Neuronal stem cell (in vitro differentiated cells): ENCODE data around the gene GSG1L2. TPM values are rescaled to one million over a fixed set of nuclear protein-coding genes. Genes with fewer than 3 reads are reported as not detected.

ENCODE experiments used
- DNase-seq: peaks from one replicate; pipeline ENCODE4 v3.0.0-alpha.2; 2013; ENCODE audit warnings: low spot score
- H2AFZ ChIP-seq: one replicate; pipeline ENCODE4 v1.6.1; 2013; ENCODE audit warnings: mild to moderate bottlenecking, low read length, inconsistent platforms
- H2AK5ac ChIP-seq: 2 replicates; pipeline ENCODE4 v1.6.1; 2013; ENCODE audit warnings: low read depth, mild to moderate bottlenecking, inconsistent platforms, low read length, moderate library complexity, mixed read lengths
- H2BK120ac ChIP-seq: 2 replicates; pipeline ENCODE4 v1.6.1; 2013; ENCODE audit warnings: low read depth, mild to moderate bottlenecking, inconsistent platforms, low read length, moderate library complexity, mixed read lengths
- H2BK12ac ChIP-seq: one replicate; pipeline ENCODE4 v1.6.1; 2013; ENCODE audit warnings: low read length, inconsistent platforms
- H2BK15ac ChIP-seq: 2 replicates; pipeline ENCODE4 v1.6.1; 2013; ENCODE audit warnings: mild to moderate bottlenecking, low read length, inconsistent platforms, mixed read lengths
- H2BK5ac ChIP-seq: one replicate; pipeline ENCODE4 v1.6.1; 2013; ENCODE audit warnings: inconsistent platforms, mild to moderate bottlenecking, low read length, moderate library complexity
- H3K14ac ChIP-seq: one replicate; pipeline ENCODE4 v1.6.1; 2013; ENCODE audit warnings: low read length, inconsistent platforms
- H3K18ac ChIP-seq: 2 replicates; pipeline ENCODE4 v1.6.1; 2013; ENCODE audit warnings: low read length, inconsistent platforms
- H3K23ac ChIP-seq: 2 replicates; pipeline ENCODE4 v1.6.1; 2013; ENCODE audit warnings: low read depth, mild to moderate bottlenecking, mixed read lengths, low read length, inconsistent platforms; ENCODE audit not compliant: poor library complexity
- H3K27ac ChIP-seq: replicated peaks from 3 replicates; pipeline ENCODE4 v1.5.1; 2013; ENCODE audit warnings: low read length, inconsistent platforms
- H3K27me3 ChIP-seq, 3 experiments: 2 replicates each; pipeline ENCODE4 v1.6.1; 2013; ENCODE audit warnings: low read length in 3 of 3, mild to moderate bottlenecking in 2 of 3, inconsistent platforms in 1 of 3, low read depth in 1 of 3, mixed read lengths in 1 of 3, moderate library complexity in 1 of 3; ENCODE audit not compliant: control insufficient read depth in 3 of 3, insufficient read depth in 3 of 3
- H3K36me3 ChIP-seq, 2 donors: replicated peaks in 1 of 2; 2 replicates each; pipeline ENCODE4 v1.6.1; 2013; ENCODE audit warnings: low read length in 2 of 2; ENCODE audit not compliant: control insufficient read depth in 2 of 2, insufficient read depth in 2 of 2
- H3K4ac ChIP-seq: 2 replicates; pipeline ENCODE4 v1.6.1; 2013; ENCODE audit warnings: inconsistent platforms, mild to moderate bottlenecking, low read length, moderate library complexity
- H3K4me1 ChIP-seq, 2 donors: 1 replicate in 1 of 2; 2 replicates in 1 of 2; pipeline ENCODE4 v1.6.1; 2013; ENCODE audit warnings: low read length in 2 of 2, low read depth in 1 of 2; ENCODE audit not compliant: control insufficient read depth in 2 of 2, insufficient read depth in 1 of 2
- H3K4me2 ChIP-seq: one replicate; pipeline ENCODE4 v1.6.1; 2013; ENCODE audit warnings: mild to moderate bottlenecking, low read length, inconsistent platforms; ENCODE audit not compliant: insufficient read depth, poor library complexity, severe bottlenecking
- H3K4me3 ChIP-seq, 2 donors: 2 replicates each; pipeline ENCODE4 v1.5.1; 2013; ENCODE audit warnings: low read length in 2 of 2, mild to moderate bottlenecking in 2 of 2, inconsistent platforms in 1 of 2, moderate library complexity in 1 of 2
- H3K79me1 ChIP-seq: one replicate; pipeline ENCODE4 v1.6.1; 2013; ENCODE audit warnings: low read depth, mild to moderate bottlenecking, inconsistent platforms, low read length, moderate library complexity
- H3K9ac ChIP-seq: one replicate; pipeline ENCODE4 v1.6.1; 2013; ENCODE audit warnings: mild to moderate bottlenecking, low read depth, low read length, inconsistent platforms; ENCODE audit not compliant: poor library complexity
- H3K9me3 ChIP-seq, 2 donors: replicated peaks in 1 of 2; 2 replicates each; pipeline versions ENCODE3 to v1.6.1; 2013; ENCODE audit warnings: low read length in 2 of 2, mild to moderate bottlenecking in 2 of 2, inconsistent platforms in 1 of 2, low read depth in 1 of 2, mixed read lengths in 1 of 2, moderate library complexity in 1 of 2; ENCODE audit not compliant: control insufficient read depth in 2 of 2, insufficient read depth in 1 of 2
- H4K8ac ChIP-seq: one replicate; pipeline ENCODE4 v1.6.1; 2013; ENCODE audit warnings: low read depth, mild to moderate bottlenecking, inconsistent platforms, low read length, moderate library complexity
- H4K91ac ChIP-seq: one replicate; pipeline ENCODE4 v1.6.1; 2013; ENCODE audit warnings: low read length, low read depth, mild to moderate bottlenecking, inconsistent platforms; ENCODE audit not compliant: poor library complexity
- WGBS, 2 donors: extraction: QIAGEN DNeasy Blood & Tissue Kit; methylation state at CpG; one replicate each; pipeline ENCODE4 v1.1.7; 2013; ENCODE audit warnings: missing lambda C conversion rate in 2 of 2, mixed read lengths in 1 of 2; ENCODE audit not compliant: insufficient read length in 2 of 2, insufficient replicate concordance in 1 of 2; ENCODE audit errors: extremely low coverage in 2 of 2; 5-methylcytosine and 5-hydroxymethylcytosine counted together
- polyA plus RNA-seq, 2 experiments: library from polyadenylated mRNA; stranded (reverse); fragments of 200-250 nt; gene quantifications; one replicate each; pipeline ENCODE4 v1.2.3, GENCODE V29; 2013

The GSG1L2 gene
- polyA plus RNA-seq (2013, experiment 1 of 2), result not detected
- not detected for polyA plus RNA-seq (2013, experiment 2 of 2)

GRCh38 chr17:9821921-9822320, at the start of gene GSG1L2:
Gene GSG1L2 (minus strand): TSS chr17:9822079. CDS start chr17:9822071, 8 bp downstream.
- WGBS, 2 donors, result no CpG with 5 or more reads among the region's 15 CpGs
- Histone ChIP-seq H3K27me3 (no peaks in the 10 kb centered on the region), H3K14ac (peak within 1 kb of the TSS; percentile 77)

GRCh38 chr17:9868552-9868951, 46.7 kb upstream of the GSG1L2 start:
- H2BK15ac ChIP-seq, result no peak overlapping the region
- no peak overlapping the region for H4K8ac ChIP-seq
- H3K27ac ChIP-seq, result no peak overlapping the region
- DNase-seq, result no peak
- no peaks in the 10 kb centered on the region for H3K79me1 ChIP-seq
- no peak overlapping the region for H3K23ac ChIP-seq
- no peaks in the 10 kb centered on the region for H3K9me3 ChIP-seq
- H3K18ac ChIP-seq, result no peak overlapping the region
- H3K4me1 ChIP-seq, result no peaks in the 10 kb centered on the region
- H2BK5ac ChIP-seq, result no peak overlapping the region
- no peak overlapping the region for H2AFZ ChIP-seq
- no peak overlapping the region for H2BK12ac ChIP-seq
- H2BK120ac ChIP-seq, result no peak overlapping the region
- no peak overlapping the region for H3K4me3 ChIP-seq
- no peaks in the 10 kb centered on the region for H3K27me3 ChIP-seq
- no peak overlapping the region for H2AK5ac ChIP-seq
- H3K9ac ChIP-seq, result no peak overlapping the region
- H3K14ac ChIP-seq, result no peak overlapping the region
- H4K91ac ChIP-seq, result no peak overlapping the region
- H3K4ac ChIP-seq, result no peak overlapping the region
- H3K4me2 ChIP-seq, result no peak overlapping the region
- WGBS, 2 donors, result no CpG with 5 or more reads among the region's 3 CpGs
- no peaks in the 10 kb centered on the region for H3K36me3 ChIP-seq

More at GRCh38 chr17:9821921-9822320, at the start of gene GSG1L2:
- H4K91ac ChIP-seq, result peak within 1 kb of the TSS; percentile 43
- H3K4me2 ChIP-seq, result no peak within 1 kb of the TSS
- peak within 1 kb of the TSS; percentile 40 for H3K9ac ChIP-seq
- H3K27ac ChIP-seq, result no peak within 1 kb of the TSS
- peak within 1 kb of the TSS; percentile 90 for H3K23ac ChIP-seq
- H3K9me3 ChIP-seq, result no peaks in the 10 kb centered on the region
- no peak for DNase-seq
- H3K36me3 ChIP-seq, result no peaks in the 10 kb centered on the region
- no peak within 1 kb of the TSS for H3K4me3 ChIP-seq
- peak within 1 kb of the TSS; percentile 99 for H4K8ac ChIP-seq
- H2AK5ac ChIP-seq, result peak within 1 kb of the TSS; percentile 82
- peaks cover 0 to 2% of the 10 kb centered on the region in 2 donors for H3K4me1 ChIP-seq
- no peak within 1 kb of the TSS for H2AFZ ChIP-seq
- peak within 1 kb of the TSS; percentile 77 for H2BK15ac ChIP-seq
- no peak within 1 kb of the TSS for H2BK120ac ChIP-seq
- H3K18ac ChIP-seq, result peak within 1 kb of the TSS; percentile 80
- no peaks in the 10 kb centered on the region for H3K79me1 ChIP-seq
- H2BK12ac ChIP-seq, result no peak within 1 kb of the TSS
- H3K4ac ChIP-seq, result no peak within 1 kb of the TSS
- H2BK5ac ChIP-seq, result no peak within 1 kb of the TSS

- H3K27me3 ChIP-seq, result no peaks in the 10 kb centered on the region
- no peak overlapping the region for H3K23ac ChIP-seq
- no peak overlapping the region for H3K18ac ChIP-seq
- DNase-seq, result no peak
- no peak overlapping the region for H4K91ac ChIP-seq
- no peaks in the 10 kb centered on the region for H3K79me1 ChIP-seq
- no peak overlapping the region for H2AFZ ChIP-seq
- no peak overlapping the region for H2BK15ac ChIP-seq
- no peaks in the 10 kb centered on the region for H3K36me3 ChIP-seq
- H2AK5ac ChIP-seq, result no peak overlapping the region
- H3K9ac ChIP-seq, result no peak overlapping the region
- no peak overlapping the region for H2BK120ac ChIP-seq
- no peak overlapping the region for H3K4me3 ChIP-seq
- no peak overlapping the region for H2BK12ac ChIP-seq
- H3K4me2 ChIP-seq, result no peak overlapping the region
- no peak overlapping the region for H3K14ac ChIP-seq
- no peak overlapping the region for H4K8ac ChIP-seq
- no peak overlapping the region for H3K4ac ChIP-seq
- H2BK5ac ChIP-seq, result no peak overlapping the region
- H3K4me1 ChIP-seq, result no peaks in the 10 kb centered on the region
- WGBS, 2 donors, result no CpG with 5 or more reads among the region's 1 CpG
- no peaks in the 10 kb centered on the region for H3K9me3 ChIP-seq
- H3K27ac ChIP-seq, result no peak overlapping the region
Observed at GRCh38 chr17:9865586-9865985, 43.7 kb upstream of the GSG1L2 start.

- no peak overlapping the region for H3K27ac ChIP-seq
- peaks cover 0 to 1% of the 10 kb centered on the region in 2 donors for H3K9me3 ChIP-seq
- no peak overlapping the region for H4K91ac ChIP-seq
- no peak overlapping the region for H3K4me2 ChIP-seq
- H3K36me3 ChIP-seq, result no peaks in the 10 kb centered on the region
- H3K4ac ChIP-seq, result no peak overlapping the region
- no peak overlapping the region for H2AFZ ChIP-seq
- H2BK120ac ChIP-seq, result no peak overlapping the region
- peak overlapping the region in 1 of 2 donors; percentile 5 for H3K4me3 ChIP-seq
- H3K4me1 ChIP-seq, result no peaks in the 10 kb centered on the region
- no peak for DNase-seq
- no peak overlapping the region for H3K18ac ChIP-seq
- no peak overlapping the region for H2AK5ac ChIP-seq
- no peak overlapping the region for H4K8ac ChIP-seq
- no peak overlapping the region for H3K14ac ChIP-seq
- no peak overlapping the region for H2BK12ac ChIP-seq
- WGBS, 2 donors, result no CpG with 5 or more reads among the region's 4 CpGs
- no peak overlapping the region for H3K23ac ChIP-seq
- H2BK15ac ChIP-seq, result no peak overlapping the region
- H2BK5ac ChIP-seq, result no peak overlapping the region
- H3K79me1 ChIP-seq, result no peaks in the 10 kb centered on the region
- H3K27me3 ChIP-seq, result no peaks in the 10 kb centered on the region
- H3K9ac ChIP-seq, result no peak overlapping the region
Observed at GRCh38 chr17:9862949-9863348, 41.1 kb upstream of the GSG1L2 start.
